Hepatocyte (in vitro differentiated cells): ENCODE measurements around the gene RPS21.

ENCODE experiments used
- CTCF ChIP-seq: fragments of 200-600 bp; sonication (generic); IDR thresholded peaks from 2 replicates; pipeline ENCODE4 v1.5.1; 2016; ENCODE audit warnings: antibody characterized with exemption, mild to moderate bottlenecking; ENCODE audit not compliant: poor library complexity
- EZH2 ChIP-seq: fragments of 200-600 bp; sonication (generic); IDR thresholded peaks from 2 replicates; pipeline ENCODE4 v1.6.1; 2016; ENCODE audit warnings: antibody characterized with exemption, mild to moderate bottlenecking, borderline replicate concordance
- EZH2phosphoT487 ChIP-seq: fragments of 200-600 bp; sonication (generic); IDR thresholded peaks from one replicate; pipeline ENCODE4 v1.6.1; 2018; ENCODE audit warnings: antibody characterized with exemption, mild to moderate bottlenecking, low read depth, moderate library complexity; ENCODE audit not compliant: unreplicated experiment, severe bottlenecking

GRCh38 chr20:62395311-62396242, 8.7 kb downstream of the RPS21 start:
- TF ChIP-seq CTCF (no peak), EZH2phosphoT487 (no peak), EZH2 (no peak)
